Body of pancreas (tissue), 4 donors: ENCODE results near the gene C1QTNF9B. TPM values are rescaled to one million over a fixed set of nuclear protein-coding genes. Genes with fewer than 3 reads are reported as not detected.

Experiments
- ATAC-seq: fragments of 150-250 bp; one replicate; pipeline ENCODE4 v1.9.1; 2016
- DNase-seq, 4 donors: peaks; one replicate each; pipeline ENCODE4 v3.0.0-alpha.2; 2019
- H3K27ac ChIP-seq, 4 donors: fragments of 200-600 bp; sonication (generic); 1 replicate in 3 of 4; 2 replicates in 1 of 4; pipeline versions ENCODE4 v1.5.1 to v1.6.1; 2016 to 2019; ENCODE audit warnings: mild to moderate bottlenecking in 1 of 4, mixed read lengths in 1 of 4, moderate library complexity in 1 of 4
- H3K27me3 ChIP-seq, 2 donors: fragments of 200-600 bp; sonication (generic); one replicate each; pipeline ENCODE4 v1.6.0; 2016; ENCODE audit warnings: mild to moderate bottlenecking in 1 of 2
- H3K36me3 ChIP-seq, 2 donors: fragments of 200-600 bp; sonication (generic); replicated peaks in 1 of 2; 2 replicates each; pipeline ENCODE4 v1.5.1; 2016; ENCODE audit warnings: low read depth in 2 of 2; ENCODE audit not compliant: insufficient read depth in 1 of 2
- H3K4me1 ChIP-seq: fragments of 200-600 bp; sonication (generic); one replicate; pipeline ENCODE4 v1.6.0; 2016
- H3K4me3 ChIP-seq, 2 donors: fragments of 200-600 bp; sonication (generic); 1 replicate in 1 of 2; 2 replicates in 1 of 2; pipeline ENCODE4 v1.5.1; 2016 to 2019
- H3K9me3 ChIP-seq, 3 donors: fragments of 200-600 bp; sonication (generic); 1 replicate in 2 of 3; 2 replicates in 1 of 3; pipeline ENCODE4 v1.5.1; 2016
- POLR2A ChIP-seq, 3 donors: fragments of 450-650 bp; IDR thresholded peaks; one replicate each; pipeline ENCODE4 v1.6.1; 2016; ENCODE audit warnings: antibody characterized with exemption in 3 of 3, mild to moderate bottlenecking in 2 of 3
- WGBS, 2 donors: methylation state at CpG; one replicate each; pipeline ENCODE4 v1.1.5; 2017; 5-methylcytosine and 5-hydroxymethylcytosine counted together
- intact Hi-C: fragments of 100-400 bp; cut with DNase I; formaldehyde crosslinking; loops from one replicate; pipeline ENCODE4 v1.15.1; 2023
- total RNA-seq, 2 donors: library from RNA; depleted of rRNA; stranded (reverse); fragments of >200 nt; gene quantifications; one replicate each; pipeline ENCODE4 v1.1.0, GENCODE V29; 2016
- TF ChIP-seq, protein P1 (sequence below), 7 experiments: fragments of 450-650 bp in 4 of 7; fragments of 200-600 bp in 3 of 7; sonication (generic) in 3 of 7; IDR thresholded peaks; one replicate each; pipeline ENCODE4 v1.5.1; 2016 to 2019; ENCODE audit warnings: antibody characterized with exemption in 7 of 7

C1QTNF9B gene
- total RNA-seq, 2 donors from 2014 or later = not detected

DNA sequence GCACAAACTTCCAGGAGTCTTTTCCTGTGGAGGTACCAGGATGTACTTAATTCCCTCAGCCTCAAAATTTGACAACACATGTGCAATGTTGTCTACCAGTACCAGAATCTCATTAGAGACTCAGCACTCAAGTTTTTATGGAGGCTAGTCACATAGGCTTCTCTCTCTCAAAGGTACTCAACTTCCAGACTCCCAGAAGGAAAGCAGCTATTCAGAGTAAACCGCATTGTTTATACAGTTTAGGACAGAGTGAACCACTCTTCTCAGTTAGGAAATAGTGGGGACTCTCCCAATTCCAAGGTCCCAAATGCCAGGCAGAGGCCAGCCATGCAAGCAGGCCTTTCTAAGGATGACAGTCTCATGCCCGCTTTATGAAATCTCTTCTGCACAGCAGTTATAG is 8.5 kb upstream of the C1QTNF9B start:
- WGBS, 2 donors = 80 to 91% methylated on average over 2 of the region's 2 CpGs
- peaks cover 0 to 12% of the 10 kb centered on the region in 2 donors for H3K27me3 ChIP-seq
- ATAC-seq (no peak), DNase-seq (no peak)
- intact Hi-C loops = no loop called here
- TF ChIP-seq, protein P1, sequence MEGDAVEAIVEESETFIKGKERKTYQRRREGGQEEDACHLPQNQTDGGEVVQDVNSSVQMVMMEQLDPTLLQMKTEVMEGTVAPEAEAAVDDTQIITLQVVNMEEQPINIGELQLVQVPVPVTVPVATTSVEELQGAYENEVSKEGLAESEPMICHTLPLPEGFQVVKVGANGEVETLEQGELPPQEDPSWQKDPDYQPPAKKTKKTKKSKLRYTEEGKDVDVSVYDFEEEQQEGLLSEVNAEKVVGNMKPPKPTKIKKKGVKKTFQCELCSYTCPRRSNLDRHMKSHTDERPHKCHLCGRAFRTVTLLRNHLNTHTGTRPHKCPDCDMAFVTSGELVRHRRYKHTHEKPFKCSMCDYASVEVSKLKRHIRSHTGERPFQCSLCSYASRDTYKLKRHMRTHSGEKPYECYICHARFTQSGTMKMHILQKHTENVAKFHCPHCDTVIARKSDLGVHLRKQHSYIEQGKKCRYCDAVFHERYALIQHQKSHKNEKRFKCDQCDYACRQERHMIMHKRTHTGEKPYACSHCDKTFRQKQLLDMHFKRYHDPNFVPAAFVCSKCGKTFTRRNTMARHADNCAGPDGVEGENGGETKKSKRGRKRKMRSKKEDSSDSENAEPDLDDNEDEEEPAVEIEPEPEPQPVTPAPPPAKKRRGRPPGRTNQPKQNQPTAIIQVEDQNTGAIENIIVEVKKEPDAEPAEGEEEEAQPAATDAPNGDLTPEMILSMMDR (IDR thresholded peaks at IDR 0.05) = no peak
- TF ChIP-seq POLR2A (IDR thresholded peaks at IDR 0.05) = no peak
- no peak overlapping the region for H3K4me3 ChIP-seq
- peaks cover 9% of the 10 kb centered on the region for H3K4me1 ChIP-seq
- no peaks in the 10 kb centered on the region for H3K36me3 ChIP-seq
- no peak overlapping the region for H3K27ac ChIP-seq
- no peaks in the 10 kb centered on the region for H3K9me3 ChIP-seq

DNA sequence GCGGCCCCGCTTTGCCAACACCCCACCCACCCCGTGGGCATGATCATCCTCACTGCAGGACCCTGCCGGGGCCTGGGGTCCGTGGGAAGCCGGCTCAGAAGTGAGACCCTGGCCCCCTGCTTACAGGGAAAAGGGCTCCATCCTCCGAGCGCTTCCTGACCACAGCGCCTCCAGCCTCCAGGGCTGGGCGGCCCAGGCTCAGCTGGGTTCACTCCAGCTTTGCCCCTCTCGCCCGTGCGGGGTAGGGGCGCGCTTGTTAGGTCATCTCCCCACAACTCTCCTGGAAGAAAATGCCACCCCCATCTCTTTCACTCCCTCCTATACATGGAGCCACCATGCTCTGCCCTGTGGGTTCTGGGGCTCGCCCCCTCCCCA is 6.6 kb upstream of the C1QTNF9B start:
- no peaks in the 10 kb centered on the region for H3K9me3 ChIP-seq
- peaks cover 0 to 12% of the 10 kb centered on the region in 2 donors for H3K27me3 ChIP-seq
- ATAC-seq = no peak
- intact Hi-C loops = no loop called here
- no peak overlapping the region for H3K4me3 ChIP-seq
- TF ChIP-seq, protein P1 (IDR thresholded peaks at IDR 0.05) = no peak
- no peak for TF ChIP-seq POLR2A (IDR thresholded peaks at IDR 0.05)
- peaks cover 9% of the 10 kb centered on the region for H3K4me1 ChIP-seq
- H3K27ac ChIP-seq = no peak overlapping the region
- H3K36me3 ChIP-seq = no peaks in the 10 kb centered on the region
- WGBS, 2 donors = 58 to 81% methylated on average over 8 to 14 of the region's 16 CpGs
- DNase-seq = no peak

DNA sequence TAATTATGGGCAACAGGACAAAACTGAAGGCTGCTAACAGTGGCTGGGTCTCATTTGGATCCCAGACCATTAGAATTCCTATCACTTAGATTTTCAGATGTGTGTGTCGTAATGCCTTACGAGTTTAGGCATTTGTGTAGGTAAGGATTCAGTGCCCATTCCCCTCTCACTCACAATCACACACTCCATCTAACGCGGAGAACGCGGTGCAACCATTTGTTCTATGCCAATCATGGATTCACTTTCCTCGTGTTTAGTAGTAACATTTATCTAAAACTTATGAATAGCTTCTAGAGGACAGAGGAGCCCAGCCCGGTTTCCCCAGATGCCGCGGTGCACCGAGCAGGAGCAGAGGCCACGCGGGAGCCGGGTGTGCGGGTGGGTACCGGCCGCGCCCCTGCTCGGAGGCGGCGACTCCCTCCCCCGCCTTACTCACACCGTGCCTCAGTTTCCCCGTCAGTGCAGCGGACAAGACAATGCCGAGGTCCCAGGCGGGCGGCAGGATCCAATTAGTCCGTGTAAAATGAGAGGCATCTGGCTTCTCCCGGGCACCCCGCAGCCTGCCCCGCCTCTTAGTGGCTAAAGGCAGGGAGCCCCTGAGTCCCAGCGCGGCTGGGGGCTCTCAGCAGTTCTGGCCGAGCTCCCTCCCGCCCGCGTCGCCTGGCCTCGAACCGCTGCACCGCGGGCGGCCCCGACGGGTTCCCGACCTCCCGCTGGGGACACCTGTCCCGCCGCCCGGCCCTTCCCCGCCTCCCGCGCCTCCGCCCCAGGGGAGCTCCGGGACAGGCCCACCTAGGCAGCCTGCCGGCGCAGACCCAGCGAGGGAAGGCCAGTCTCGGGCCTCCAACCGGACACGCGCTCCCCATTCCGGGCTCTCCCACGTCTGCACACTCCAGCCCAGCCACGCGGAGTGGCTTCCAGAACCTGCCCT is 5.9 kb upstream of the C1QTNF9B start:
- no peak overlapping the region for H3K27ac ChIP-seq
- no peak for TF ChIP-seq POLR2A (IDR thresholded peaks at IDR 0.05)
- TF ChIP-seq, protein P1 (IDR thresholded peaks at IDR 0.05) = no peak
- intact Hi-C loops = no loop called here
- DNase-seq = peak in 1 of 4 donors; percentile 15
- H3K9me3 ChIP-seq = no peaks in the 10 kb centered on the region
- H3K36me3 ChIP-seq = no peaks in the 10 kb centered on the region
- 12 to 14% methylated on average over 48 to 60 of the region's 67 CpGs for whole genome bisulfite sequencing, 2 donors
- H3K4me3 ChIP-seq = no peak overlapping the region
- peaks cover 0 to 12% of the 10 kb centered on the region in 2 donors for H3K27me3 ChIP-seq
- no peak for ATAC-seq
- H3K4me1 ChIP-seq = peaks cover 9% of the 10 kb centered on the region

DNA sequence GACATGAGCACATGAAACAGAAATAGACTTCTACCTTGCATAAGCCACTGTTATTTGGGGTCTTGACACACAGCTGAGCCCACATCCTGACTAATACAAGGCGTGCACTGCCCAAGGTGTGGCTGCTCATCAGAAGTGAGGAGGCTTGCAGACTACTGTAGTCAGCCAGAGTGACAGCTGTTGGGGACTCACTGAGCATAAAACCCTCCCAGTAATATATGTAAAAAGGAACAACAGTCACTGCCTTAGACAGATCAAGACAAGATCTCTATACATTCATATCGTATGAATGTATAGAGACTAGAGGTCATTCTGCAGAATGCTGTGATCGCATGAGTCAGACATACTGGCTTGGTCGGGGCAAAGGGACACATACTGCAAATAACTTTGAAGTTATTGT is 4.1 kb upstream of the C1QTNF9B start:
- DNase-seq = no peak
- peaks cover 0 to 12% of the 10 kb centered on the region in 2 donors for H3K27me3 ChIP-seq
- H3K9me3 ChIP-seq = no peaks in the 10 kb centered on the region
- no peak overlapping the region for H3K27ac ChIP-seq
- intact Hi-C loops = no loop called here
- WGBS, 2 donors = 76 to 83% methylated on average over 4 of the region's 4 CpGs
- TF ChIP-seq POLR2A (IDR thresholded peaks at IDR 0.05) = no peak
- TF ChIP-seq, protein P1 (IDR thresholded peaks at IDR 0.05) = no peak
- ATAC-seq = no peak
- no peak overlapping the region for H3K4me3 ChIP-seq
- H3K36me3 ChIP-seq = no peaks in the 10 kb centered on the region
- H3K4me1 ChIP-seq = peaks cover 9% of the 10 kb centered on the region
